CD14-positive monocyte (primary cell): Measurements from ENCODE around the gene TMTC1. TPM values are rescaled to one million over a fixed set of nuclear protein-coding genes. Genes with fewer than 3 reads are reported as not detected.

Experiments used
- DNase-seq, 3 donors: peaks; one replicate each; pipeline ENCODE4 v3.0.0-alpha.2; 2011 to 2022
- H2AFZ ChIP-seq: 2 replicates; pipeline ENCODE4 v1.6.0; 2012; ENCODE audit warnings: mild to moderate bottlenecking, low read depth, low read length, inconsistent platforms; ENCODE audit not compliant: insufficient read depth, poor library complexity, severe bottlenecking
- H3K27ac ChIP-seq, 2 donors: 1 replicate in 1 of 2; 2 replicates in 1 of 2; pipeline ENCODE4 v1.5.1; 2012 to 2013; ENCODE audit warnings: low read length in 2 of 2, control low read depth in 1 of 2, inconsistent platforms in 1 of 2, low read depth in 1 of 2, mild to moderate bottlenecking in 1 of 2
- H3K27me3 ChIP-seq, 2 donors: one replicate each; pipeline versions ENCODE4 v1.6.0 to v1.6.1; 2011 to 2013; ENCODE audit warnings: low read length in 2 of 2; ENCODE audit not compliant: control insufficient read depth in 2 of 2, insufficient read depth in 2 of 2
- H3K36me3 ChIP-seq, 2 donors: replicated peaks in 1 of 2; 1 replicate in 1 of 2; 2 replicates in 1 of 2; pipeline versions ENCODE4 v1.5.1 to v1.6.1; 2012 to 2013; ENCODE audit warnings: low read length in 2 of 2, control low read depth in 1 of 2, inconsistent platforms in 1 of 2, mild to moderate bottlenecking in 1 of 2; ENCODE audit not compliant: insufficient read depth in 2 of 2, control insufficient read depth in 1 of 2
- H3K4me1 ChIP-seq, 2 donors: 1 replicate in 1 of 2; 2 replicates in 1 of 2; pipeline versions ENCODE4 v1.5.1 to v1.6.1; 2012 to 2013; ENCODE audit warnings: low read length in 2 of 2, control low read depth in 1 of 2, inconsistent platforms in 1 of 2, mild to moderate bottlenecking in 1 of 2, moderate library complexity in 1 of 2; ENCODE audit not compliant: insufficient read depth in 2 of 2, control insufficient read depth in 1 of 2
- H3K4me2 ChIP-seq: replicated peaks from 2 replicates; pipeline ENCODE3; 2012; ENCODE audit warnings: low read length, moderate library complexity, mild to moderate bottlenecking; ENCODE audit not compliant: poor library complexity, severe bottlenecking; ENCODE audit errors: extremely low read depth
- H3K4me3 ChIP-seq, 3 experiments: fragments of 200-600 bp in 1 of 3; sonication (generic) in 1 of 3; replicated peaks in 1 of 3; 1 replicate in 2 of 3; 2 replicates in 1 of 3; pipeline ENCODE4 v1.5.1; 2011 to 2013; ENCODE audit warnings: low read length in 3 of 3, mild to moderate bottlenecking in 3 of 3, control low read depth in 2 of 3, low read depth in 2 of 3, inconsistent platforms in 1 of 3, moderate library complexity in 1 of 3
- H3K79me2 ChIP-seq: 2 replicates; pipeline ENCODE4 v1.6.0; 2012; ENCODE audit warnings: mild to moderate bottlenecking, control low read depth, inconsistent platforms, low read length, moderate library complexity; ENCODE audit not compliant: insufficient read depth
- H3K9ac ChIP-seq: 2 replicates; pipeline ENCODE4 v1.6.0; 2017; ENCODE audit warnings: low read length, mild to moderate bottlenecking; ENCODE audit not compliant: insufficient read depth, poor library complexity, severe bottlenecking
- H3K9me3 ChIP-seq, 2 donors: replicated peaks in 1 of 2; 1 replicate in 1 of 2; 2 replicates in 1 of 2; pipeline versions ENCODE4 v1.5.1 to v1.6.1; 2012 to 2013; ENCODE audit warnings: low read length in 2 of 2, control low read depth in 1 of 2; ENCODE audit not compliant: control insufficient read depth in 1 of 2, insufficient read depth in 1 of 2
- H4K20me1 ChIP-seq: 2 replicates; pipeline ENCODE4 v1.6.0; 2012; ENCODE audit warnings: mild to moderate bottlenecking, low read length, control low read depth, moderate library complexity; ENCODE audit not compliant: insufficient read depth
- H3K27ac Mint-ChIP-seq, 7 donors: one replicate each; pipeline ENCODE4 v1.8.0; 2020; ENCODE audit warnings: mild to moderate bottlenecking in 7 of 7, mixed read lengths in 7 of 7, moderate library complexity in 6 of 7, inconsistent platforms in 2 of 7
- H3K27me3 Mint-ChIP-seq, 3 donors: one replicate each; pipeline ENCODE4 v1.8.0; 2021 to 2022; ENCODE audit warnings: low read depth in 3 of 3, mild to moderate bottlenecking in 3 of 3, mixed read lengths in 3 of 3, moderate library complexity in 3 of 3, inconsistent platforms in 1 of 3
- H3K36me3 Mint-ChIP-seq, 2 donors: one replicate each; pipeline ENCODE4 v1.8.0; 2020; ENCODE audit warnings: mixed read lengths in 2 of 2, inconsistent platforms in 1 of 2, mild to moderate bottlenecking in 1 of 2
- H3K4me1 Mint-ChIP-seq: one replicate; pipeline ENCODE4 v1.8.0; 2020; ENCODE audit warnings: mild to moderate bottlenecking, mixed read lengths
- H3K4me3 Mint-ChIP-seq, 2 donors: one replicate each; pipeline ENCODE4 v1.8.0; 2020; ENCODE audit warnings: mild to moderate bottlenecking in 2 of 2, mixed read lengths in 2 of 2, moderate library complexity in 1 of 2
- H3K9me3 Mint-ChIP-seq, 7 donors: one replicate each; pipeline ENCODE4 v1.8.0; 2020 to 2022; ENCODE audit warnings: mixed read lengths in 7 of 7, mild to moderate bottlenecking in 6 of 7, moderate library complexity in 6 of 7, inconsistent platforms in 2 of 7
- WGBS: methylation state at CpG from one replicate; pipeline ENCODE4 v1.1.5; 2013; ENCODE audit warnings: missing lambda C conversion rate; ENCODE audit not compliant: insufficient coverage; 5-methylcytosine and 5-hydroxymethylcytosine counted together
- intact Hi-C, 2 donors: fragments of 100-400 bp; cut with micrococcal nuclease; formaldehyde crosslinking; loops; one replicate each; pipeline versions ENCODE4 v1.15.0 to v1.15.1; 2023
- polyA plus RNA-seq, 3 donors: library from polyadenylated mRNA; depleted of rRNA in 1 of 3; unstranded in 2 of 3; stranded (reverse) in 1 of 3; fragments of 300-500 nt in 2 of 3; fragments of >200 nt in 1 of 3; fragmentation: Illumina TruSeq in 2 of 3; gene quantifications; 1 replicate in 2 of 3; 2 replicates in 1 of 3; pipeline ENCODE4 v1.2.3, GENCODE V29; 2012 to 2021
- TF ChIP-seq, protein P1 (sequence below): fragments of 200-600 bp; IDR thresholded peaks from one replicate; pipeline ENCODE4 v1.8.0; 2022; ENCODE audit warnings: antibody characterized with exemption, mild to moderate bottlenecking

Gene TMTC1
- polyA plus RNA-seq, 3 donors = 0.57 to 5.6 (median 2.1) TPM

DNA sequence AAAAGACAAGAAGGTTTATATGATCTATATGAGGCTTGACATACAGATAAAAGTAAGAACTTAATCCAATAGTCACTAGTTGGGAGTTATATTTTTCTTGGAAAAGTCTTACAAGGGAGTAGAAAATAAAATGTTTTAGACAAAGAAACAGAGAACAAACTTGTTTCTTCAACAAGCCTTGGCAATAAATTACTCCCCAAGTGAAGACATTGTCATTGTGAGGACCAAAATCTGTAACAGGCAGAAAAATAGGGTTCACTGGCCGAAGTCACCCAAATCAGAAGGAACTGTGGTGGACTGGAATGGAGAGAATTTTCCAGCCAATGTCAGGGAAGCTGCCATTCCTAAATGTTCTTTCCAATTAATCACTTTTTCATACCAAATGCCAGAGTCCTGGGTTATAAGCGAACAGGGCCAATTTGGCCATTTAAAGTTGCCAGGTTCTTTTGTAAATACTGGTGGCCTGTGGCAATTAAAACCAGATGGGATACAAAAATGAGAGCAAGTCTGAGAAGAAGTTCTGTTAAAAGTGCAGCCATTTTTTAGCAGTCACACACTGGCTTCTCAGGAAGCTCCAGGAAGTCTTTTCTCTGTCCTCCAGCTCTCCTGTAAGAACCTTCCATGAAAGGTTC lies 168.9 kb downstream of the TMTC1 start:
- no peak overlapping the region for H2AFZ ChIP-seq
- Mint-ChIP-seq H3K4me1 (no peaks in the 10 kb centered on the region), H3K9me3 (peaks cover 0 to 3% (median 2%) of the 10 kb centered on the region in 7 donors), H3K36me3 (peaks cover 0 to 7% of the 10 kb centered on the region in 2 donors), H3K4me3 (no peak overlapping the region), H3K27ac (no peak overlapping the region), H3K27me3 (peaks cover 1 to 6% (median 2%) of the 10 kb centered on the region in 3 donors)
- DNase-seq = no peak
- no CpG with 5 or more reads among the region's 2 CpGs for WGBS
- no peaks in the 10 kb centered on the region for H3K27me3 ChIP-seq
- no peak overlapping the region for H3K9ac ChIP-seq
- TF ChIP-seq, protein P1, sequence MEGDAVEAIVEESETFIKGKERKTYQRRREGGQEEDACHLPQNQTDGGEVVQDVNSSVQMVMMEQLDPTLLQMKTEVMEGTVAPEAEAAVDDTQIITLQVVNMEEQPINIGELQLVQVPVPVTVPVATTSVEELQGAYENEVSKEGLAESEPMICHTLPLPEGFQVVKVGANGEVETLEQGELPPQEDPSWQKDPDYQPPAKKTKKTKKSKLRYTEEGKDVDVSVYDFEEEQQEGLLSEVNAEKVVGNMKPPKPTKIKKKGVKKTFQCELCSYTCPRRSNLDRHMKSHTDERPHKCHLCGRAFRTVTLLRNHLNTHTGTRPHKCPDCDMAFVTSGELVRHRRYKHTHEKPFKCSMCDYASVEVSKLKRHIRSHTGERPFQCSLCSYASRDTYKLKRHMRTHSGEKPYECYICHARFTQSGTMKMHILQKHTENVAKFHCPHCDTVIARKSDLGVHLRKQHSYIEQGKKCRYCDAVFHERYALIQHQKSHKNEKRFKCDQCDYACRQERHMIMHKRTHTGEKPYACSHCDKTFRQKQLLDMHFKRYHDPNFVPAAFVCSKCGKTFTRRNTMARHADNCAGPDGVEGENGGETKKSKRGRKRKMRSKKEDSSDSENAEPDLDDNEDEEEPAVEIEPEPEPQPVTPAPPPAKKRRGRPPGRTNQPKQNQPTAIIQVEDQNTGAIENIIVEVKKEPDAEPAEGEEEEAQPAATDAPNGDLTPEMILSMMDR = no peak
- H3K79me2 ChIP-seq = no peaks in the 10 kb centered on the region
- H3K27ac ChIP-seq = no peak overlapping the region
- intact Hi-C loops = no loop called here
- H3K9me3 ChIP-seq = no peaks in the 10 kb centered on the region
- no peaks in the 10 kb centered on the region for H3K36me3 ChIP-seq
- H3K4me3 ChIP-seq = no peak overlapping the region
- H3K4me2 ChIP-seq = no peak overlapping the region
- H3K4me1 ChIP-seq = no peaks in the 10 kb centered on the region
- no peaks in the 10 kb centered on the region for H4K20me1 ChIP-seq

DNA sequence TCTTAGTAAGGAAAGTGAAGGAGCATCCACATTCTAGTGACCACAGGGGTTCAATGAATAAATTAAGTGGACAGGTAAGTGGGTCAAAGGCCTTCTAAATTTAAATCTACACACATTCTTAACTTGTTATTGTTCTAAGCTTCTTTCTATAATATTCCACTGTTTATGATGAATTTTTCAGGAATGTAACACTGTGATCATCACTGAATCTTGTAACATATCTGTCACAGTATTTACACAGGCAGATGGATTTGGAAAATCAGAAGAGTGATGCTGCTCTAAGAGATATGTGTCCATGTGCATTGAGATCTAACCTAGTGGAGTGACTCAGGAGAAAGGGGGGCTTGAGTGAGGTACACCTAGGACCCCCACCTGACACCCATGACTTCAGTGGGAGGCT lies 170.8 kb downstream of the TMTC1 start:
- H3K27me3 Mint-ChIP-seq = peaks cover 1 to 5% (median 3%) of the 10 kb centered on the region in 3 donors
- Histone ChIP-seq H3K27ac (no peak overlapping the region), H2AFZ (no peak overlapping the region), H4K20me1 (no peaks in the 10 kb centered on the region), H3K9me3 (no peaks in the 10 kb centered on the region), H3K4me2 (no peak overlapping the region), H3K4me1 (no peaks in the 10 kb centered on the region), H3K4me3 (no peak overlapping the region), H3K27me3 (no peaks in the 10 kb centered on the region), H3K9ac (no peak overlapping the region), H3K36me3 (no peaks in the 10 kb centered on the region), H3K79me2 (no peaks in the 10 kb centered on the region)
- intact Hi-C loops = no loop called here
- TF ChIP-seq, protein P1 = no peak
- H3K36me3 Mint-ChIP-seq = peaks cover 0 to 7% of the 10 kb centered on the region in 2 donors
- DNase-seq = no peak
- H3K4me3 Mint-ChIP-seq = no peak overlapping the region
- H3K9me3 Mint-ChIP-seq = peaks cover 0 to 3% (median 2%) of the 10 kb centered on the region in 7 donors
- peak overlapping the region in 1 of 7 donors; percentile 65 for H3K27ac Mint-ChIP-seq
- H3K4me1 Mint-ChIP-seq = no peaks in the 10 kb centered on the region
